HCT116 (cell line): ENCODE results near the gene MAP3K20. TPM values are rescaled to one million over a fixed set of nuclear protein-coding genes. Genes with fewer than 3 reads are reported as not detected.

Experiments
- ATAC-seq: fragments of 200-7000 bp; cut with Tn5 transposase; 2 replicates; pipeline ENCODE4 v1.9.1; 2020; ENCODE audit warnings: mild to moderate bottlenecking, moderate library complexity
- BruUV-seq: library from RNA; stranded (reverse); fragments of 400-500 nt; replicated peaks from 2 replicates; lab custom pipeline; 2021; lab: Mats Ljungman, UMichigan
- CTCF ChIA-PET: fragments of 300-600 bp; sonication (Branson Sonifier 250); formaldehyde crosslinking; loops from one replicate; lab custom pipeline; 2021; ENCODE audit warnings: antibody characterized with exemption; lab: Charles Lee
- POLR2A ChIA-PET: fragments of 300-600, 350-600 bp; sonication (Branson Sonifier 250); formaldehyde crosslinking; loops from one replicate; lab custom pipeline; 2021; ENCODE audit warnings: antibody characterized with exemption; lab: Charles Lee
- RAD21 ChIA-PET, 2 experiments: fragments of 300-600 bp; sonication (Branson Sonifier 250); formaldehyde crosslinking; loops; one replicate each; lab custom pipeline; 2023; ENCODE audit warnings: low total read pairs in 2 of 2; ENCODE audit not compliant: uncharacterized antibody in 2 of 2, unreplicated experiment in 2 of 2, low non-redundant PET in 1 of 2; lab: Charles Lee
- DNase-seq: peaks from one replicate; pipeline ENCODE4 v3.0.0-alpha.2; 2010; ENCODE audit warnings: low read depth, low spot score
- H2AFZ ChIP-seq: fragments of 200-600 bp; shearing (Covaris generic), sonication (generic); 2 replicates; pipeline ENCODE4 v1.6.1; 2017; ENCODE audit warnings: low read depth, mixed run types, mixed read lengths, antibody characterized with exemption, low read length; ENCODE audit not compliant: poor library complexity, severe bottlenecking
- H3K27ac ChIP-seq: 2 replicates; pipeline ENCODE4 v1.5.1; 2012; ENCODE audit warnings: low read depth, low read length
- H3K27me3 ChIP-seq: fragments of 200-600 bp; sonication (generic); 2 replicates; pipeline ENCODE4 v1.6.1; 2016; ENCODE audit warnings: mixed run types, low read length, mixed read lengths; ENCODE audit not compliant: insufficient read depth
- H3K36me3 ChIP-seq, 2 experiments: fragments of 200-500 bp in 1 of 2; fragments of 200-600 bp in 1 of 2; sonication (Bioruptor generic) in 1 of 2; sonication (generic) in 1 of 2; 2 replicates each; pipeline versions ENCODE4 v1.5.1 to v1.6.1; 2014 to 2016; ENCODE audit warnings: low read length in 2 of 2, inconsistent platforms in 1 of 2, mixed read lengths in 1 of 2, mixed run types in 1 of 2; ENCODE audit not compliant: insufficient read depth in 2 of 2, control insufficient read depth in 1 of 2
- H3K4me1 ChIP-seq, 2 experiments: fragments of 200-600 bp in 1 of 2; sonication (generic) in 1 of 2; 2 replicates each; pipeline versions ENCODE4 v1.5.1 to v1.6.1; 2012 to 2017; ENCODE audit warnings: low read length in 2 of 2, inconsistent platforms in 1 of 2, mild to moderate bottlenecking in 1 of 2, mixed read lengths in 1 of 2, mixed run types in 1 of 2, moderate library complexity in 1 of 2; ENCODE audit not compliant: insufficient read depth in 2 of 2, control insufficient read depth in 1 of 2
- H3K4me2 ChIP-seq: fragments of 200-600 bp; sonication (generic); 2 replicates; pipeline ENCODE4 v1.6.1; 2017; ENCODE audit warnings: mixed run types, low read length, mixed read lengths
- H3K4me3 ChIP-seq, 2 experiments: fragments of 200-600 bp in 1 of 2; sonication (generic) in 1 of 2; replicated peaks in 1 of 2; 2 replicates each; pipeline ENCODE4 v1.5.1; 2011 to 2016; ENCODE audit warnings: low read length in 2 of 2, control low read depth in 1 of 2, low read depth in 1 of 2, mild to moderate bottlenecking in 1 of 2, mixed read lengths in 1 of 2, mixed run types in 1 of 2
- H3K79me2 ChIP-seq: fragments of 200-600 bp; sonication (generic); 2 replicates; pipeline ENCODE4 v1.6.1; 2017; ENCODE audit warnings: mild to moderate bottlenecking, mixed run types, low read length, moderate library complexity, mixed read lengths; ENCODE audit not compliant: insufficient read depth
- H3K9ac ChIP-seq: fragments of 200-600 bp; sonication (generic); 2 replicates; pipeline ENCODE4 v1.6.1; 2016; ENCODE audit warnings: low read length, mixed read lengths
- H3K9me2 ChIP-seq: fragments of 200-600 bp; sonication (generic), shearing (Covaris generic); 2 replicates; pipeline ENCODE4 v1.6.1; 2017; ENCODE audit warnings: mixed run types, mild to moderate bottlenecking, moderate library complexity; ENCODE audit not compliant: insufficient read depth
- H3K9me3 ChIP-seq, 2 experiments: fragments of 200-500 bp in 1 of 2; fragments of 200-600 bp in 1 of 2; sonication (Bioruptor generic) in 1 of 2; sonication (generic) in 1 of 2; 2 replicates each; pipeline ENCODE4 v1.6.1; 2014 to 2017; ENCODE audit warnings: low read length in 2 of 2, mixed read lengths in 2 of 2, inconsistent platforms in 1 of 2, low read depth in 1 of 2, mild to moderate bottlenecking in 1 of 2, mixed run types in 1 of 2, moderate library complexity in 1 of 2; ENCODE audit not compliant: control insufficient read depth in 1 of 2, insufficient read depth in 1 of 2
- H4K20me1 ChIP-seq: fragments of 200-600 bp; sonication (generic), shearing (Covaris generic); 2 replicates; pipeline ENCODE4 v1.6.1; 2017; ENCODE audit warnings: mixed run types, mild to moderate bottlenecking, moderate library complexity; ENCODE audit not compliant: insufficient read depth
- CBX3 ChIP-seq: IDR thresholded peaks from 2 replicates; pipeline ENCODE4 v1.6.1; 2012; ENCODE audit warnings: low read depth
- CEBPB ChIP-seq: IDR thresholded peaks from 2 replicates; pipeline ENCODE4 v1.6.1; 2012; ENCODE audit warnings: low read depth
- EGR1 ChIP-seq: IDR thresholded peaks from 2 replicates; pipeline ENCODE4 v1.6.1; 2012; ENCODE audit warnings: low read depth
- ELF1 ChIP-seq: IDR thresholded peaks from 2 replicates; pipeline ENCODE4 v1.6.1; 2012; ENCODE audit warnings: low read depth, borderline replicate concordance
- EZH2 ChIP-seq: fragments of 200-600 bp; sonication (generic); IDR thresholded peaks from 2 replicates; pipeline ENCODE4 v1.6.1; 2017; ENCODE audit warnings: antibody characterized with exemption, mixed run types
- EZH2phosphoT487 ChIP-seq: fragments of 200-600 bp; IDR thresholded peaks from 2 replicates; pipeline ENCODE4 v1.6.1; 2018; ENCODE audit warnings: antibody characterized with exemption, borderline replicate concordance
- FOSL1 ChIP-seq: IDR thresholded peaks from 2 replicates; pipeline ENCODE4 v1.6.1; 2012; ENCODE audit warnings: low read depth
- POLR2A ChIP-seq: IDR thresholded peaks from 2 replicates; pipeline ENCODE4 v1.7.0; 2011; ENCODE audit warnings: borderline replicate concordance; ENCODE audit not compliant: insufficient read depth, insufficient read length; ENCODE audit errors: extremely low read depth
- RAD21 ChIP-seq: IDR thresholded peaks from 2 replicates; pipeline ENCODE4 v1.6.1; 2012; ENCODE audit warnings: low read depth, mild to moderate bottlenecking
- SP1 ChIP-seq: IDR thresholded peaks from 2 replicates; pipeline ENCODE4 v1.6.1; 2012; ENCODE audit warnings: low read depth
- ZFX ChIP-seq: fragments of 450-650 bp; IDR thresholded peaks from 2 replicates; pipeline ENCODE4 v1.6.1; 2017
- intact Hi-C: fragments of 100-400 bp; cut with micrococcal nuclease; formaldehyde crosslinking; loops from 2 replicates; pipeline ENCODE4 v1.10.0; 2022
- total RNA-seq: library from RNA; stranded (reverse); gene quantifications from one replicate; pipeline ENCODE4 v1.2.1, GENCODE V29; 2021; ENCODE audit not compliant: unreplicated experiment
- TF ChIP-seq, protein P1 (sequence below): IDR thresholded peaks from 2 replicates; pipeline ENCODE4 v1.6.1; 2012; ENCODE audit warnings: low read depth

Gene MAP3K20
- total RNA-seq, 1 experiment from 2014 or later = 40.0 TPM

- Histone ChIP-seq H3K9ac (no peak overlapping the region), H3K27me3 (no peaks in the 10 kb centered on the region), H3K4me3 (no peak overlapping the region), H3K4me2 (no peak overlapping the region), H3K36me3 (no peaks in the 10 kb centered on the region), H3K4me1 (no peaks in the 10 kb centered on the region), H3K9me2 (no peaks in the 10 kb centered on the region), H3K79me2 (peaks cover 10% of the 10 kb centered on the region; the same call in 1 of the 2 replicates), H4K20me1 (no peaks in the 10 kb centered on the region), H2AFZ (no peak overlapping the region), H3K9me3 (no peaks in the 10 kb centered on the region), H3K27ac (no peak overlapping the region)
- POLR2A ChIA-PET = no interaction called here
- intact Hi-C loops = no loop called here
- CTCF ChIA-PET = no interaction called here
- BruUV-seq = no TSS peak
- RAD21 ChIA-PET = no interaction called here
- no peak for ATAC-seq
- TF ChIP-seq CEBPB (no peak), EZH2 (no peak), RAD21 (no peak), SP1 (no peak), FOSL1 (no peak), CBX3 (no peak), ELF1 (no peak), POLR2A (no peak), ZFX (no peak), EZH2phosphoT487 (no peak), EGR1 (no peak)
- TF ChIP-seq, protein P1, sequence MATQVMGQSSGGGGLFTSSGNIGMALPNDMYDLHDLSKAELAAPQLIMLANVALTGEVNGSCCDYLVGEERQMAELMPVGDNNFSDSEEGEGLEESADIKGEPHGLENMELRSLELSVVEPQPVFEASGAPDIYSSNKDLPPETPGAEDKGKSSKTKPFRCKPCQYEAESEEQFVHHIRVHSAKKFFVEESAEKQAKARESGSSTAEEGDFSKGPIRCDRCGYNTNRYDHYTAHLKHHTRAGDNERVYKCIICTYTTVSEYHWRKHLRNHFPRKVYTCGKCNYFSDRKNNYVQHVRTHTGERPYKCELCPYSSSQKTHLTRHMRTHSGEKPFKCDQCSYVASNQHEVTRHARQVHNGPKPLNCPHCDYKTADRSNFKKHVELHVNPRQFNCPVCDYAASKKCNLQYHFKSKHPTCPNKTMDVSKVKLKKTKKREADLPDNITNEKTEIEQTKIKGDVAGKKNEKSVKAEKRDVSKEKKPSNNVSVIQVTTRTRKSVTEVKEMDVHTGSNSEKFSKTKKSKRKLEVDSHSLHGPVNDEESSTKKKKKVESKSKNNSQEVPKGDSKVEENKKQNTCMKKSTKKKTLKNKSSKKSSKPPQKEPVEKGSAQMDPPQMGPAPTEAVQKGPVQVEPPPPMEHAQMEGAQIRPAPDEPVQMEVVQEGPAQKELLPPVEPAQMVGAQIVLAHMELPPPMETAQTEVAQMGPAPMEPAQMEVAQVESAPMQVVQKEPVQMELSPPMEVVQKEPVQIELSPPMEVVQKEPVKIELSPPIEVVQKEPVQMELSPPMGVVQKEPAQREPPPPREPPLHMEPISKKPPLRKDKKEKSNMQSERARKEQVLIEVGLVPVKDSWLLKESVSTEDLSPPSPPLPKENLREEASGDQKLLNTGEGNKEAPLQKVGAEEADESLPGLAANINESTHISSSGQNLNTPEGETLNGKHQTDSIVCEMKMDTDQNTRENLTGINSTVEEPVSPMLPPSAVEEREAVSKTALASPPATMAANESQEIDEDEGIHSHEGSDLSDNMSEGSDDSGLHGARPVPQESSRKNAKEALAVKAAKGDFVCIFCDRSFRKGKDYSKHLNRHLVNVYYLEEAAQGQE = no peak
- DNase-seq = no peak
Observed at GRCh38 chr2:173136599-173136998, 61.0 kb downstream of the MAP3K20 start.
